Measurements from ENCODE around the gene SELENOO.

The SELENOO gene

DNA sequence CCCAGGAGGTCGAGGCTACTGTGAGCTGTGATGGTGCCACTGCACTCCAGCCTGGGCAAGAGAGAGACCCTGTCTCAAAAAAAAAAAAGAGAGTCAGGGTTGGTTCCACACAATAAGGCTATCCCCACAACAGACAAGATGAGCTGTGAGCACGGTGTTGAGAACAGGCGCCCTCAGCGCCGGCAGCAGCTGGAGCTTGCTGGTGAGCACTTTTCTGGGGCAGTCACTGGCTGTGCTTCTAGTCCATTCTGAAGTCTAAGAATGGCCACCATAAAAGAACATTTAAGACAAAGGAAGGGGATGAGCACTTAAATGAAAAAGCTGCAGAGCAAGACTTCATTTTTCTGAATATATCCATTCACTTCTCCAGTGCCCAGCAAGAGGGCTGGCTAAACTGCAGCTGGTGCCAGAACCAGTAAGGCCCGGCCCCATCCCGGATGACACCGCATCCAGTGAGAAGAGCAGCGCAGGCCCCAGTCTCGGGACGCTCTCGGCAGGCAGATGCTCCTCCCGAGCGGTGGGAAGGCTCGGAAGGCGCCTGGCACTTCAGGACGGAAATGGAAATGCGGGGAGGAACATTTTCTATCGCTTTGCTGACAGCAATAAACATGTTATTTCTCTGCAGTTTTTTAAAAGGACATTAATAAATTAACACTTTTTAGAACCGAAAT is 31.8 kb downstream of the SELENOO start:
- DNase-seq (ENCODE audit: low read depth in 4 of 4, low spot score in 1 of 4): no peak

DNA sequence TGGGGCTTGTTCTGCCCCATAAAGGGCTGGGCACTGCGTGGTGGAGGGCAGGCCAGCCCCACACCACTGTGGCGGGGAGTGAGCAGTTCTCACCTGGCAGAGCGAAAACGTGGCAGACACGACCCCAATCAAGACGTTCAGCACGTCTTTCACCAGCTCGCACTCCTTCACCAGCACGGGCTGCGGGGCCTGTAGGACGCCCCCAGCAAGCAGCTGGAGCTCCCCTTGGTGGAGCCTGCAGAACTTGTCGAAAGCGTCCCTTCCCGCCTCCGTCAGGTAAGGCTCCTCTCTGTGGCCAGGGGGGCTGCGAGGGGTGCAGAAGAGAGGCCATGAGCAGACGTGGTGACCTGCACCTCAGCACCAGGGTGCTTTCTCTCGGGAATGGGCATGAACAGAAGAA is 32.4 kb downstream of the SELENOO start:
- DNase-seq (ENCODE audit: low read depth in 4 of 4, low spot score in 1 of 4): no peak

DNA sequence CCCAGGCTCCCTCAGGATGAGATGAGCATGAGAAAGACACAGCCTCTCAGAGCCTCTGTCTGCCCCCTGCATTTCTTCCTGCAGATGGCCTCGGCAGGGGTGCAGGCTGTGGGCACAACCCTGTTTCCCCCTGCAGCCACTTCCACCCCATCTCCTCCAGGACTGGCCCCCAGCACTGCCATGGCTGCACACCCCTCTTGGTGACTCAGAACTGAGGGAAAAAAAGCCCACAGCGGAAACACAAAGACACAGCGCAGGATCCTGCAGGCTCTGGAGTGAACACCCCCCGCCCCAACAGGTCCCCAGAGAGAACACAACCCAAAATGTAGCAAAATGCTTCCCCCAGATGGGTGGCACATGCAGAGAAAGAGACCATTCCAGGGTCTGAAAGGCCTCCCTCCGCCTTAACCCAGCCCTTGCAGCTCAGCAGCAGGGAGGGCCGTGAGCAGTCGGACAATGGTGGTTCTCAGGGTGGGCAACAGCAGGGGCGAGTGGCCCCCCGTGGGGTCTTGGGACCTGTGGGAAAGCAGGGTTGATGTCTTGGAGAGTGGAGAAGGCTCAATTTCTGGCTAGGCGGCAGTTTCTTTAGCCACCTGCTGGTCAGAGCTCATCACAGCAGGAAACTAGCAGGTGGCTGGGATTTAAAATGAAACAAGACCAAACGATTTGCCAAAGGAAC is 36.1 kb downstream of the SELENOO start:
- DNase-seq (ENCODE audit: low read depth in 4 of 4, low spot score in 1 of 4): no peak

DNA sequence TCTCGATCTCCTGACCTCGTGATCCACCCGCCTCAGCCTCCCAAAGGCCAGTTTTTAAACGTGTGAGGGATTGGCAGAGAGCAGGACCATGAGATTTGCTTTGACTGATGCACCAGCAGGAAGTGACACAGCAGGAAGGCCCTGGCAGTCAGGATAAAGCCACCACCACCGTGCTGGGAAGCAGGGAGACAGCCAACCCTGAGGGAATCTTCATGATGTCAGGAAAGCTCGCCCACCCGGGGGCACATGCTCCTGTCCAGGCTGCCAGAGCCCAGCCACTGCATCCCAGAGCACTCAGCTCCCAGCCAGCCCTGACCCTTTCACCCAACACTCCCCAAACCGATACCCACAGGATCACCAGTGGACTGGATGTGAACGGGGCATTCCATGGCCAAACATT is 37.9 kb downstream of the SELENOO start:
- no peak for DNase-seq (ENCODE audit: low read depth in 4 of 4, low spot score in 1 of 4)

DNA sequence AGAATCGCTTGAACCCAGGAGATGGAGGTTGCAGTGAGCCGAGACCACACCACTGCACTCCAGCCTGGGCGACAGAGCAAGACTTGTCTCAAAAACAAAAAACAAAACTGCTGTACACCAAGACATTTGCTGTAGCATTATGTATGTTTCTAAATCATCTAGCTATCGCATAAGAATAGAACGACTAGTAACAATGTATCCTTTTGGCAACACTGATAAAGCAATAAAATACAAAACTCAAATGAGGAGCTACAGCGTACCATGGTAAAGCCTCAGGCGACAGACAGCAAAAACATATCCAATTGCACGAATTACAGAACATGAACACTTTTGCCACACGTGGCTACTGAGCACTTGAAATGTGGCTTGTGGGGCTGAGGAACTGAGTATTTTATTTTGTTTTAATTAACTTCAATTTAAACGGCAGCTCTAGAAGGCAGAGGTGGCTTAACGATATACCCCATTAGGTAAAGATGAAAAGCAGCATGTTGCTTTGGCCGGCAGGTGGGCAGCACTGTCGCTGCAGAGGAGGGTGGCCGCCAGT is 41.7 kb downstream of the SELENOO start:
- DNase-seq (ENCODE audit: low read depth in 4 of 4, low spot score in 1 of 4): no peak

DNA sequence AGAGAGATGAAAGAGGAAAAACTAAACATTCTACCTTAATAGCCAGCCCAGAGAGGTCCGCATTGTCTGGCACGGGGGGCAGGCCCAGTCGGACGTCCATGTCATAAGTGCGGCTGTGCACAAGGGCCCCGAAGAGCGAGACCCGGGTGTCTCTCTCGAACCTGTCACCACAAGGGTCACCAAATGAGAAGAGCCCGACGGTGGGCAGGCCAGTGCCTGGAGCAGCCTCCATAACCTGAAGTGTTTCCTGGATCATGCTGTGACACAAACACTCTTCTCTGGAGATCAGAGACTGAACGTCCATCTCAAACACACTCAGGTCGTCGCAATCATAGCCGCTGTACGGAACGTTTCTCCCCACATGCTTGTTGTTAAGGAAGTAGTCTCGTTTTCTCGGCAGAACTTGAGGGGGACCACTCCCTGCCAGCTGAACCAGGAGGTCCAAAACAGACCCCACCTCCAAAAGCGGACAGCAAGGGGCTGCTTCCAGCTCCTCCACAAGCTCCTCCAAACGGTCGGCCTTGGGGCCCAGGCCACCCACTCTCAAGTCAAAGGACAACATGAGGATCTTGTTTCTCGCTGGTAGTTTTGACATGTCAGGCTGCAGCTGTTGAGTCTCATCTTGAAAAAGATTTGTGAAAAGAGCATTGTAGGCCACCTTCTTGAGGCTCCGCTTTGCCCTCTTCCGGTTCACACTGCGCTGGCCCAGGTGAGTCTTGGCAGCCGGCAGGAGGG is 43.0 kb downstream of the SELENOO start:
- no peak for DNase-seq (ENCODE audit: low read depth in 4 of 4, low spot score in 1 of 4)

DNA sequence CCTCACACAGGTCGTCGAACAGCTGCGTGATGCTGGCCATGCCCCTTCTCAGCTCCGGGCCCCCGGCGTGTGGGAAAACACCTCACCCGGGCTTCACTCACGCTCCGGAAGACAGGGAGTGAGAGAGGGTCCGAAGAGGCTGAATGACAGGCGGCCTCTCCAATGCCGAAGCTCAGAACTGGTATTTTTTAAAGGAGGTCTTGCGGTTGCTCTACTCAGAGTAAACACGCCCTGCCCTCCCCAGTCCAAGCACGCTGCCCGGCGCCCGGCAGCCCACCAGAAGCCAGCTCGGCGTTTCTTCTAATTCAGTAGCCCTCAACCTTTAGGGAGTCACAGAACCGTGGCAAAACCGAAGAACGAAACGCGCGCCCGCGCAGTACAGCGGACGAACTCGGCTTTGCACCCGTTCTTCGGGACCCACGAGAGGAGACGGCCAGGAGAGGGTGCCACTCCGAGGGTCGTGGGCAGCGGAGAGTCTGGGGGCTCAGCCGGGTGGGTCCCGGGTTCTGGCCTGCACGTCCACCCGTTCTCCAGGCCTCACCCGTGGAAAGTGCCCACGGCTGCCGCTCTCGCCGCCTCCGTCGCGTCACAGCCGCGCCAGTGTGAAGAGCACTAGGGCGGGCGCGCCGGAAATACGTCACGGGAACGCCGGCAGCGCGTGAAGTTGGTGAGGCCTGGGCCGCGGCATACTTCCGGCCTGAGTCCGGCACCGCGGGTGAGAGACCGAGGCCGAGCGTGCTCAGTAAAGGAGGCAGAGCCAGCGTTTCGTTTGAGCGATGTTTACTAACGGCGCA is 43.8 kb downstream of the SELENOO start, which contains the start of gene TUBGCP6:
TSS of gene TUBGCP6 (minus strand) at position 604 of the 794 bp plus-strand sequence. CDS start at position 40, 564 bp downstream.
- DNase-seq (ENCODE audit: low read depth in 4 of 4, low spot score in 1 of 4): peak; percentile 86 to 90 (median 89)

DNA sequence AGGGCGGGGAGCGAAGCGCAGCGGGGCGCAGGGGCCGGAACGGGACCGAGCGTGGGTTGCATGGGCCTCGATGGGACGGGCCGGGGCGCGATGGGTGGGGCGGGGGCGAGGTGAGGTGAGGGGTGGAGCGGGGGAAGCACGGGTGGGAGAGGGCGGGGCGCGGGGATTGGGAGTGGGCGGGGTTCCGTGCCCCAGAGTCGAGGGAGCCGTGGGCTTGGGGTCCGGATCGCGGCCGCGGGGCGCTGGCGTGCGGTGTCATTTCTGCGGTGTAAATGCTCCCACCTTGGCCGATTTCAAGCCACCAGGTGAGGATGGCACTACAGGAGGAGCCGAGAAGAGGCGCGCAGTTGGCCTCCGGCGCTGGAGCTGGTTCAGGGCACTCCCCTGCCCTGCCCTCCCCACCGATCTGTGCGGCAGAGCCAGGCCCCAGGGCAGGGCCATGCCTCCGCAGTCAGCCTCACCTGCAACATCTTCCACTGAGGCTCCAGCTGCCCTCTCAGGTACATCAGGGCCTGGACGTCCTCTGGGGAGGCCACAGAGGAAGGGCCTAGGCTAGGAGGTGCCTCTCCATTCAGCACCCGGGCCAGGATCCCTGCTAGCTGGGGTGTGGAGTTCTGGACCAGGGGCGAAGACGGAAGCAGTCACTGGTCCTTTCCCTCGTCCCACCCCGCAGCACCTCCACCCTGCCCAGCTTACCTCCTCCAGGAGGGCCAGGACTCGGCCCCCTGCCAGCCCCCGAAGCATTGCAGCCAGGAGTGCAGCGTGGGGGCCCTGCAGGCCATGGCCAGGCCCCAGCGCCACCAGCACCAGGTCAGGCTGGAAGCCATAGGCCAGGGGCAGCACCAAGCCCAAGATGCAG is 44.6 kb downstream of the SELENOO start:
- DNase-seq (ENCODE audit: low read depth in 4 of 4, low spot score in 1 of 4): no peak

DNA sequence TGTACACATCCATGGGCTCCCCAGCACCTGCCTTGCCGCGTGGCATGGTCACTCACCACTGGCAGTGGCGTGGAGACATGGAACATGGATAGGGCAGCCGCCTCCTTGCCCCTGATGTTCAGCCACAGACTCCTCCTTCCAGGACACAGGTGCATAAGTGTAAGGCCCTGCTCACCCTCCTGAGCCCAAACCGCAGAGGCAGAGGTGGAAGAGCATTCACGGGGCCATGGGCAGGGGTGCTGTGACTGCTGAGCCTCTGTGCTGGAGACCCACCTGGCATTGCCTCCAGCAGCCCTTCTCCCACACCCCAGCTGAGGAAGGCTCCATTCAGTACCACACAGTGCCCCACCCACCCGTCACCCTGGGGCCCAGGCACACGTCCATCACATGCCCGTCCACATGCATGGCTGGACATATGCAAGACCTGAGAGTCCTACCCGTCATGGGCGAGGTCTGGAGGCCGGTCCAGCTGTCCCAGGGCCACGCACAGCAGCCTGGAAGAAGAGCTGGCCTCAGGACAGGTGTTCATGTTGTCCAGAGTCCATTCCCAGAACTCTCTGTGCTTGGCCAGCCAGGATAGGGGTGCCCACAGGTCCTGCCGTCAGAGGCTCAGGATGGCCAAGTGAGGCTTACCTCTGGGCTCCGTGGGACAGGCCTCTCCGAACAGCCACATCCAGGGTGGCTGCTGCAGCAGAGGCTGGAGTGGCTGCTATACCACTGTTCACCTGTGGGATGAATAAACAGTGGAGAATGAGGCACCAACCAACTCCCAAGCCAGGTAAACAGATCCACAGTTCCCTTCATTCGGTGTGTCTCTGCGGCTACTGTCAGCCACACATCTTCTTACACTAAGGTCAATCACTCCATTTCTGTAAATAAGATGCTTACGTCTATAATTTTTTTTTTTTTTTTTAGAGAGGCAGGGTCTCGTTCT is 45.7 kb downstream of the SELENOO start:
- DNase-seq (ENCODE audit: low read depth in 4 of 4, low spot score in 1 of 4): no peak

DNA sequence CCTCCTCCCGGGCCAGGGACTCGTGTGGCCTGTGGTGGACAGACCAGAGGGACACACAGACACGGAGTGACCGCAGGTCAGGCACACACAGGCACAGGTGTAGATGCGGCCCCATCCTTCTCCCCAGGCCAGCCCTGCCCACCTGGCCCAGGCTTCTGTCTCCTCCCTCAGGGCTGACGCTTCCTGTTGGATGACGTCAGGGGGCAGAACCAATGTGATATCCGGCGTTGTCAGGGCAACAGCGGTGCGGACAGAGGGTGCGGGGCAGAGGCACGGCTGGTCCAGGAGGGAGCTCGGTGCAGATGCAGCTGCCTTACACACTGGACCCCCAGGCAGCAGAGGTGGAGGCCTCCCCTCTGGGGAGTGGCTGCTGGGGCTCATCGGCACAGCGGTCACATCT is 46.9 kb downstream of the SELENOO start:
- no peak for DNase-seq (ENCODE audit: low read depth in 4 of 4, low spot score in 1 of 4)

DNA sequence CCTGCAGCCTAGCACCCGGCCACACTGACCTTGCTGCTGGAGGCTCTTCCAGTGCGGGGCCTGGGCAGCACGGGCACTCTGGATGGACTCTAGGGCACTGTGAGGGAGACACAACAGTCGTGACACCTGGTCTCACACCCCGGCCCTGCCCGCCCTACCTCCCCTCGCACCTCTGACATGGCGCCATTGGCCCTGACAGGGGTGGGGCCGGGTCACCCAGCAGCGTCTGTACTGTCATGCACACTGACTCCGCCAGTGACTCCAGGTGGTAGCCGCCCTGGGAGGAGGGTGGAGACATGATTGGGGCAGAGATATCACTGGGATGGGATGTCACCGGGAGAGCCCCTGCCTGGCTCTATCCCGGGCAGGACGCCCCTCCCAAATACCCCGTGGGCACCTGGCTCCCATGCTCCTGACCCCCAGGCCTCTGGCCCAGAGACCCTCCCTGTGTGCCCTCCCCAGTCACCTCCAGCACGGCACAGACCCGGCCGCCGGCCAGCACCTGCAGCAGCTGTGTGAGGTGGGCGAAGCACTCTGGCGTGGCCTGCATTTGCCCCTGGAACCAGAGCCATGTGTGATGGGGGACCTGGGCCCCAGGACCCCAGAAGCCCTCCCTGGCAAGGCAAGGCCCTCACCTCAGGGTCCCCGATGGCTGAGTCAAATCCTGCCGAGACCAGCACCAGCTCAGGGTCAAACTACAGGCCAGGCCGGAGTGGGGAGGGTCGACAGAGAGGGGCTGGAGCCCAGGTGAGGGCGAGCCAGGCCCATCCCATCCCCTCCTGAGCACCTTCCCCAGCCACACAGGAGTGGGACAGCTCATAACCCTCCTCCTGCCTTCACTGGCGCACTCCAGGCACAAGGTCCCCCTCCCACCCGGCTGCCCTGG is 47.6 kb downstream of the SELENOO start:
- no peak for DNase-seq (ENCODE audit: low read depth in 4 of 4, low spot score in 1 of 4)

DNA sequence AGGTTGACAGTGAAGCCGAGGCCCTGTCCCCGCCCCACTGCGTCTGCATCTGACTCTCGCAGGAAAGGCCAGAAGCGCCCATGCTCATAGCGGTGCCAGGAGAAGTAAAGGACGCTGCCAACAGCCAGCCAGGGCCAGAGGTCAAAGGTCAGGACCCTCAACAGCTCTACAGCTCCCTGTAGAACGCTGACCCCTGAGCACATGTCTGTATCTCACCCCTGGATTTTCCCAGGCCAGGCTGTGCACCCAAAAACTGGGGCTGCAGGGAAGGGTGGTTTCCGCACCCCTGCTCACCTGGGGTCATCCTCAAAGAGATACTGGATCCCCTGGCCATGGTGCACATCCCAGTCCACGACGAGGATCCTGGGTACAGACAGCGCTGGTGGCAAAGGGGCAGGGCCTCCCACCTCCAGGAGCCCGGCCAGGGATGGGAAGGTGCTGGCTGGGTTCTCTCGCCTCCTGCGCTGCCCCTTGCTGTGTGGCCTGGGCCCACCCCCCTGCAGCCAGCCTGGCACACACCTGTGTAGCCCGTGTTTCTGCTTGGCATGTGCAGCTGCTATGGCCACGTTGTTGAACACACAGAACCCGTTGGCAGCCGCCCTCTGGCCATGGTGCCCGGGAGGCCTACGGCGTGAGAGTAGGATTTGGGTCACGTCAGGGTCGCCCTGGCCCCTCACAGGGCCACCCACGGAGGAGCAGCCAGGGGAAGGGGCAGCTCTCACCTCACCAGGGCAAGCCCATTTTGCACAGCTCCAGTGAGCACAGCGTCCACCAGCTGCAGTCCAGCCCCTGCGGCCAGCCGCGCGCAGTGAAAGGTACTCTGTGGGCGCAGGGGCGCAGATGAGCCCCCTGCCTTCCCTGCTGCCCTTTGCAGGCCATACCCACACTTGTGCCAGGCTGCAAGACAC is 48.8 kb downstream of the SELENOO start:
- DNase-seq (ENCODE audit: low read depth in 4 of 4, low spot score in 1 of 4): no peak

DNA sequence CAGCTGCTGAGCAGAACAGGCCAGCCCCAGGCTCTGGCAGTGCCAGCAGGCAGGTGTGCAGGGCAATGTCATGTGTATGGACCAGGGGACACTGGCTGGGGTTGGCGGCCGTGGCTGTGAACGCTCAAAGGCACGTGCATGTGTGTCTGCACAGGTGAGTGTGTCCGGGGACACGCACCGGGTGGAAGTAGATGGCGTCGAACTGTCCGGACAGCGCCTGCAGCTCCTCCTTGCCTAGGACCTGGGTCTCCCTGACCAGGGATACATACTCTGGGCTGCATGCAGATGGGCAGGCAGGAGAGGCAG is 49.4 kb downstream of the SELENOO start:
- DNase-seq (ENCODE audit: low read depth in 4 of 4, low spot score in 1 of 4): no peak

DNA sequence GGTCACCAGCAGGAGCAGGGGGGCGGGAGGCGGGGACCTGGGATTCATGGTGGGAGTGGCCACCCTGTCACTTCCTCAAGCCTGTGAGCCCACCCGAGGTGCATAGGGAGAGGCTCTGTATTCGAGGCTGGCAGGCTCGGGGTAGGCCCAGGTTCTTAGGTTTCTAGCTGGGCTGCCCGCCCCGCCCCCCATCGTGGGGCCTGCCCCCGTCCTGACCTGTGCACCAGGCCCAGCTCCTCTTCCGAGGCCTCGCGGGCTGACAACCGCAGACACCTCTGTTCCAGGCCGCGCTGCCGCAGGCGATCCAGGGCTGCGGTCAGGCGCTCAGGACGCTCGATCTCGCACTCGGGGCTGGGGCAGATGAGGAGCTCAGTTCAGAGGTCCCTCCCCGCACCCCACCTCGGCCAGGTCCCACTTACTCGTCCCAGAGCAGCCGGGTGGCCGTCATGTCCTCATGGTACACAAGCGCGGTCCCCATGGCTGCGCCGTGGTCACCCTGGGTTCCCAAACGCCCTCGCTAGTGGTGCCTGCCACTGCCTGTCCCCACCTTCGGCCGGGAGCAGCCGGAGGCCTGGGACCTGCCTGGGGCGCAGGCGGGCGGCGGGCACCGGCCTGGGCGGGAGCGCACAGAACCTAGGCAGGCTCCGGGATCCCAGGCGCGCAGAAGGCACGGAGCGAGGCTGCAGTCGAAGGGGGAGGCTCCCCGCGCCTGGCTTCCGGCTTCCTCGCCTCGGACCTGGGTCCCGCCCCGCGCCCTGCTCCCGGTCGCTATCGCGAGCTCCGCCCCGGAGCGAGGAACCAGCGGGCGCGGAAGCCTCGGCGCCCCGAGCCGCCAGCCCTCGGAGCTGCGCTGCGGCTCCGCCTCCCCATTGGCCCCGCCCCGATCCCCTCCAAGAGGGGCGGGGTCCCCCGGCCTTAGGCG is 50.0 kb downstream of the SELENOO start, which contains the start of gene HDAC10:
TSS of gene HDAC10 (minus strand) at position 711 of the 922 bp plus-strand sequence. CDS start at position 478, 233 bp downstream.
- peak in 3 of 4 experiments; percentile 56 to 81 (median 76) for DNase-seq (ENCODE audit: low read depth in 4 of 4, low spot score in 1 of 4)

DNA sequence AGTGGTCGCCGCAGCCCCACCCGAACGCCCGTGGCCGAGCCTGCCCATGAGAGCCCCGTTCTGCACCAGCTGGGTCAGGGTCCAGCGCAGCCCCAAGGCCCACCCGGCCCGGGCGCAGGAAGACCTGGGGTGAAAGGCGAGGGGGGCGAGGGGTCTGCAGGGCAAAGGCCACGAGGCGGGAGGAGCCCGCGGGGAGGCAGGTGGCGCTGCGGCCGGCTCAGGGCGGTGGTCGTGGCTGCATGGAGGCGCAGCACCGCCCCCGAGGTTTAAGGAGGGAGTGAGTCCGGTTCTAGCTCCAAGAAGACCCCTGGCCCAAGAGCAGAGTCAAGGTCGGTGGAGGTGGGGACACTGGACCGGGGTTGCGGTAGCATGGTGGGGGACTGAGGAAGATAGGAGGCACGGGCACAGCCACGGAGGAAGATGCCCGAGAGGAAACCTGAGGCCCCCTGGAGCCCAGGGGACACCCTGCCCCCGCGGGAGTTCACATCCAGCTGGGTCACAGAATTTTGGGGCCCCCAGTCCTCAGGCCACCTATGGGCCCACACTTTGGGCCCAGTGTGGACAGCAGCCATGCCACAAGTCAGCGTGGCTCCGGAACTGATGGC is 50.8 kb downstream of the SELENOO start:
- DNase-seq (ENCODE audit: low read depth in 4 of 4, low spot score in 1 of 4): no peak

Measured in stimulated activated CD4-positive, alpha-beta T cell treated with anti-CD3 and anti-CD28 coated beads, Interleukin-1b, Interleukin-23, amount 100 ng/mL, for 24 hours (primary cell).